GM21447 (cell line): ENCODE data around the gene EXOC6.
"Not testable (repeated sequence)": the region's sequence is repeated elsewhere in the genome, so short reads cannot be mapped to it uniquely, and the experiment has no call there.

Source experiments
- ATAC-seq: cut with Tn5 transposase; IDR thresholded peaks from one replicate; pipeline ENCODE4 v1.9.1; 2021; ENCODE audit not compliant: unreplicated experiment

EXOC6 gene

GRCh38 chr10:93075369-93076221, 227.3 kb downstream of the EXOC6 start:
- no peak for ATAC-seq

GRCh38 chr10:93076871-93077270, 228.6 kb downstream of the EXOC6 start:
- ATAC-seq: no peak

- no peak for ATAC-seq
Measured at GRCh38 chr10:93077860-93078337, 229.6 kb downstream of the EXOC6 start.

GRCh38 chr10:93079663-93080349, 231.5 kb downstream of the EXOC6 start:
- no peak for ATAC-seq

GRCh38 chr10:93080350-93081046, 232.2 kb downstream of the EXOC6 start:
- ATAC-seq: peak; percentile 55

- ATAC-seq: no peak
Measured at GRCh38 chr10:93081318-93081717, 233.0 kb downstream of the EXOC6 start.

GRCh38 chr10:93081834-93082233, 233.5 kb downstream of the EXOC6 start:
- no peak for ATAC-seq

GRCh38 chr10:93083743-93084539, 235.6 kb downstream of the EXOC6 start:
- no peak for ATAC-seq

GRCh38 chr10:93085272-93085859, 237.0 kb downstream of the EXOC6 start:
- no peak for ATAC-seq

- no peak for ATAC-seq
Measured at GRCh38 chr10:93086289-93086688, 238.0 kb downstream of the EXOC6 start.

GRCh38 chr10:93087846-93088245, 239.5 kb downstream of the EXOC6 start:
- no peak for ATAC-seq

- no peak for ATAC-seq
Measured at GRCh38 chr10:93088466-93088865, 240.1 kb downstream of the EXOC6 start.

- no peak for ATAC-seq
Measured at GRCh38 chr10:93090619-93091018, 242.3 kb downstream of the EXOC6 start.

- ATAC-seq: no peak
Measured at GRCh38 chr10:93091960-93092359, 243.6 kb downstream of the EXOC6 start.

- ATAC-seq: no peak
Measured at GRCh38 chr10:93095225-93095624, 246.9 kb downstream of the EXOC6 start.

- no peak for ATAC-seq
Measured at GRCh38 chr10:93096901-93097300, 248.6 kb downstream of the EXOC6 start.

- no peak for ATAC-seq
Measured at GRCh38 chr10:93097386-93097785, 249.1 kb downstream of the EXOC6 start.

GRCh38 chr10:93098816-93099215, 250.5 kb downstream of the EXOC6 start:
- no peak for ATAC-seq

GRCh38 chr10:93099670-93100069, 251.3 kb downstream of the EXOC6 start:
- ATAC-seq: no peak

- ATAC-seq: not testable (repeated sequence)
Measured at GRCh38 chr10:93101148-93101547, 252.8 kb downstream of the EXOC6 start.
